H1 (cell line): ENCODE data around the gene R3HCC1L. TPM values are rescaled to one million over a fixed set of nuclear protein-coding genes. Genes with fewer than 3 reads are reported as not detected.

Experiments used
- CTCF ChIA-PET: fragments of 300-600 bp; sonication (Branson Sonifier 250); formaldehyde crosslinking; loops from one replicate; lab custom pipeline; 2021; ENCODE audit not compliant: partially characterized antibody; lab: Charles Lee
- POLR2A ChIA-PET: fragments of 300-600 bp; sonication (Branson Sonifier 250); formaldehyde crosslinking; loops from one replicate; lab custom pipeline; 2021; ENCODE audit warnings: inconsistent platforms; ENCODE audit not compliant: partially characterized antibody; lab: Charles Lee
- DNase-seq, 2 experiments: peaks; one replicate each; pipeline versions ENCODE4 v3.0.0 to v3.0.0-alpha.2; 2010 to 2022; ENCODE audit warnings: low spot score in 2 of 2, low read depth in 1 of 2, mixed read lengths in 1 of 2
- FAIRE-seq: peaks from 2 replicates; lab custom pipeline; 2011; peaks lifted over from hg19 to GRCh38; lab: Jason Lieb, UNC
- H2AFZ ChIP-seq: 2 replicates; pipeline ENCODE4 v1.8.1; 2012; ENCODE audit warnings: low read length, inconsistent platforms
- H2AK5ac ChIP-seq: 2 replicates; pipeline ENCODE4 v1.6.1; 2013; ENCODE audit warnings: low read depth, low read length
- H2BK120ac ChIP-seq: replicated peaks from 2 replicates; pipeline ENCODE3; 2013; ENCODE audit warnings: low read depth, low read length, inconsistent platforms
- H2BK12ac ChIP-seq: 2 replicates; pipeline ENCODE4 v1.6.1; 2013; ENCODE audit warnings: low read depth, low read length
- H2BK15ac ChIP-seq: 2 replicates; pipeline ENCODE4 v1.6.1; 2013; ENCODE audit warnings: low read length
- H2BK20ac ChIP-seq: 2 replicates; pipeline ENCODE4 v1.6.1; 2013; ENCODE audit warnings: low read length
- H2BK5ac ChIP-seq: 2 replicates; pipeline ENCODE4 v1.6.1; 2013; ENCODE audit warnings: low read depth, low read length
- H3K14ac ChIP-seq: 2 replicates; pipeline ENCODE4 v1.6.1; 2013; ENCODE audit warnings: inconsistent platforms; ENCODE audit not compliant: insufficient read length
- H3K18ac ChIP-seq: 2 replicates; pipeline ENCODE4 v1.6.1; 2013; ENCODE audit warnings: low read length; ENCODE audit errors: extremely low read depth
- H3K23ac ChIP-seq: 2 replicates; pipeline ENCODE4 v1.6.1; 2013; ENCODE audit warnings: inconsistent platforms; ENCODE audit not compliant: insufficient read length
- H3K23me2 ChIP-seq: 2 replicates; pipeline ENCODE4 v1.6.1; 2013; ENCODE audit warnings: low read depth, low read length
- H3K27ac ChIP-seq: 2 replicates; pipeline ENCODE4 v1.6.1; 2011; ENCODE audit warnings: low read depth, low read length, inconsistent platforms
- H3K27me3 ChIP-seq, 4 experiments: replicated peaks in 1 of 4; 1 replicate in 1 of 4; 2 replicates in 3 of 4; pipeline versions ENCODE4 v1.6.1 to v1.8.1; 2011 to 2013; ENCODE audit warnings: low read length in 3 of 4, mild to moderate bottlenecking in 3 of 4, inconsistent platforms in 2 of 4, mixed read lengths in 2 of 4, moderate library complexity in 1 of 4; ENCODE audit not compliant: control insufficient read depth in 3 of 4, insufficient read depth in 3 of 4; ENCODE audit errors: extremely low read depth in 1 of 4
- H3K36me3 ChIP-seq, 4 experiments: 2 replicates each; pipeline versions ENCODE4 v1.6.1 to v1.8.1; 2011 to 2013; ENCODE audit warnings: mild to moderate bottlenecking in 4 of 4, low read length in 3 of 4, moderate library complexity in 2 of 4, control low read depth in 1 of 4, inconsistent platforms in 1 of 4; ENCODE audit not compliant: insufficient read depth in 4 of 4, control insufficient read depth in 2 of 4
- H3K4ac ChIP-seq: replicated peaks from 2 replicates; pipeline ENCODE3; 2013; ENCODE audit warnings: low read length, low read depth, mixed read lengths, inconsistent platforms; ENCODE audit not compliant: insufficient read length
- H3K4me1 ChIP-seq, 4 experiments: replicated peaks in 1 of 4; 1 replicate in 1 of 4; 2 replicates in 3 of 4; pipeline versions ENCODE4 v1.6.1 to v1.8.1; 2011 to 2013; ENCODE audit warnings: low read length in 3 of 4, inconsistent platforms in 2 of 4, mixed read lengths in 1 of 4; ENCODE audit not compliant: insufficient read depth in 4 of 4, control insufficient read depth in 3 of 4
- H3K4me2 ChIP-seq, 2 experiments: 2 replicates each; pipeline versions ENCODE4 v1.6.1 to v1.8.1; 2011 to 2013; ENCODE audit warnings: low read depth in 2 of 2, low read length in 2 of 2, control low read depth in 1 of 2, inconsistent platforms in 1 of 2, mild to moderate bottlenecking in 1 of 2; ENCODE audit not compliant: insufficient read depth in 1 of 2
- H3K4me3 ChIP-seq, 4 experiments: fragments of 200-600, 300-600 bp in 1 of 4; sonication (generic), shearing (Covaris generic), sonication (Bioruptor Twin) in 1 of 4; 2 replicates each; pipeline versions ENCODE4 v1.5.1 to v1.8.1; 2011 to 2016; ENCODE audit warnings: low read length in 4 of 4, low read depth in 3 of 4, control low read depth in 2 of 4, inconsistent platforms in 2 of 4, mild to moderate bottlenecking in 2 of 4, mixed read lengths in 1 of 4, moderate library complexity in 1 of 4; ENCODE audit not compliant: insufficient read depth in 2 of 4; ENCODE audit errors: extremely low read depth in 1 of 4
- H3K56ac ChIP-seq: replicated peaks from 2 replicates; pipeline ENCODE3; 2013; ENCODE audit warnings: low read depth, mild to moderate bottlenecking, mixed read lengths, low read length, inconsistent platforms; ENCODE audit not compliant: insufficient read length
- H3K79me1 ChIP-seq: 2 replicates; pipeline ENCODE4 v1.6.1; 2013; ENCODE audit warnings: low read depth, low read length, control low read depth
- H3K79me2 ChIP-seq, 2 experiments: 2 replicates each; pipeline versions ENCODE4 v1.6.1 to v1.8.1; 2012 to 2013; ENCODE audit warnings: low read length in 2 of 2, mild to moderate bottlenecking in 2 of 2, inconsistent platforms in 1 of 2; ENCODE audit not compliant: insufficient read depth in 2 of 2, control insufficient read depth in 1 of 2
- H3K9ac ChIP-seq, 4 experiments: replicated peaks in 1 of 4; 1 replicate in 1 of 4; 2 replicates in 3 of 4; pipeline versions ENCODE4 v1.6.1 to v1.8.1; 2011 to 2013; ENCODE audit warnings: low read depth in 3 of 4, low read length in 3 of 4, control low read depth in 2 of 4, mild to moderate bottlenecking in 2 of 4, moderate library complexity in 2 of 4, inconsistent platforms in 1 of 4; ENCODE audit errors: extremely low read depth in 1 of 4
- H3K9me3 ChIP-seq, 2 experiments: 2 replicates each; pipeline versions ENCODE4 v1.6.1 to v1.8.1; 2012 to 2013; ENCODE audit warnings: mild to moderate bottlenecking in 2 of 2, moderate library complexity in 2 of 2, control low read depth in 1 of 2, inconsistent platforms in 1 of 2, low read depth in 1 of 2, low read length in 1 of 2, mixed read lengths in 1 of 2; ENCODE audit not compliant: insufficient read depth in 2 of 2
- H4K20me1 ChIP-seq, 2 experiments: replicated peaks in 1 of 2; 2 replicates each; pipeline versions ENCODE3 to v1.8.1; 2011 to 2013; ENCODE audit warnings: inconsistent platforms in 2 of 2, low read length in 2 of 2, mild to moderate bottlenecking in 1 of 2; ENCODE audit not compliant: insufficient read depth in 2 of 2, control insufficient read depth in 1 of 2
- H4K5ac ChIP-seq: 2 replicates; pipeline ENCODE4 v1.6.1; 2013; ENCODE audit warnings: low read length, low read depth, mixed read lengths, inconsistent platforms; ENCODE audit not compliant: insufficient read length
- H4K8ac ChIP-seq: 2 replicates; pipeline ENCODE4 v1.8.0; 2013; ENCODE audit warnings: mild to moderate bottlenecking, moderate library complexity, low read length, inconsistent platforms; ENCODE audit not compliant: insufficient read depth; ENCODE audit errors: extremely low read depth
- H4K91ac ChIP-seq: replicated peaks from 2 replicates; pipeline ENCODE3; 2013; ENCODE audit warnings: low read length, mixed read lengths, inconsistent platforms; ENCODE audit not compliant: insufficient read length
- BRCA1 ChIP-seq: IDR thresholded peaks from 2 replicates; pipeline ENCODE4 v1.6.1; 2012; ENCODE audit warnings: low read depth, low read length, improper control_type of control experiment
- CREB1 ChIP-seq: IDR thresholded peaks from 2 replicates; pipeline ENCODE4 v1.6.1; 2012; ENCODE audit warnings: inconsistent platforms
- CTBP2 ChIP-seq: IDR thresholded peaks from 2 replicates; pipeline ENCODE4 v1.7.0; 2011; ENCODE audit warnings: borderline replicate concordance, mild to moderate bottlenecking, moderate library complexity, mixed read lengths, low read length; ENCODE audit not compliant: insufficient read depth, insufficient read length
- EP300 ChIP-seq, 2 experiments: IDR thresholded peaks; 1 replicate in 1 of 2; 2 replicates in 1 of 2; pipeline ENCODE4 v1.6.1; 2011 to 2012; ENCODE audit warnings: low read depth in 2 of 2, low read length in 2 of 2, mild to moderate bottlenecking in 2 of 2, borderline replicate concordance in 1 of 2, inconsistent platforms in 1 of 2, moderate library complexity in 1 of 2
- GTF2F1 ChIP-seq: IDR thresholded peaks from 2 replicates; pipeline ENCODE4 v1.6.1; 2012; ENCODE audit warnings: low read depth, low read length, improper control_type of control experiment, borderline replicate concordance
- HDAC6 ChIP-seq: IDR thresholded peaks from one replicate; pipeline ENCODE4 v1.7.1; 2012; ENCODE audit warnings: low read depth, mild to moderate bottlenecking, inconsistent platforms, low read length, moderate library complexity
- JUN ChIP-seq: IDR thresholded peaks from 2 replicates; pipeline ENCODE4 v1.6.1; 2011; ENCODE audit warnings: low read depth, mild to moderate bottlenecking, improper control_type of control experiment, low read length
- NRF1 ChIP-seq: IDR thresholded peaks from 2 replicates; pipeline ENCODE4 v1.6.1; 2011; ENCODE audit warnings: mild to moderate bottlenecking, low read depth, low read length, improper control_type of control experiment
- POLR2A ChIP-seq, 2 experiments: IDR thresholded peaks; 1 replicate in 1 of 2; 2 replicates in 1 of 2; pipeline ENCODE4 v1.6.1; 2011; ENCODE audit warnings: low read depth in 2 of 2, low read length in 2 of 2, mild to moderate bottlenecking in 2 of 2; ENCODE audit errors: control extremely low read depth in 1 of 2
- SIX5 ChIP-seq: IDR thresholded peaks from 2 replicates; pipeline ENCODE4 v1.6.1; 2011; ENCODE audit warnings: mild to moderate bottlenecking, low read depth, low read length
- SUZ12 ChIP-seq: fragments of 200-600 bp; sonication (generic); IDR thresholded peaks from 2 replicates; pipeline ENCODE4 v1.6.1; 2012; ENCODE audit warnings: mild to moderate bottlenecking, inconsistent platforms, low read length, moderate library complexity, mixed read lengths
- TCF12 ChIP-seq: IDR thresholded peaks from 2 replicates; pipeline ENCODE4 v1.6.1; 2011; ENCODE audit warnings: low read depth, mild to moderate bottlenecking, low read length
- YY1 ChIP-seq: IDR thresholded peaks from 2 replicates; pipeline ENCODE4 v1.6.1; 2011; ENCODE audit warnings: low read depth, mild to moderate bottlenecking, low read length
- WGBS, 2 experiments: shearing (Covaris generic) in 1 of 2; methylation state at CpG; one replicate each; pipeline versions ENCODE4 v1.1.6 to v1.1.7; 2013 to 2015; ENCODE audit warnings: low lambda C conversion rate in 2 of 2, mixed read lengths in 2 of 2, inconsistent platforms in 1 of 2, low coverage in 1 of 2, missing lambda C conversion rate in 1 of 2; ENCODE audit not compliant: insufficient replicate concordance in 2 of 2, insufficient coverage in 1 of 2, insufficient read length in 1 of 2; ENCODE audit errors: extremely low coverage in 1 of 2, missing lambda C conversion rate in 1 of 2; 5-methylcytosine and 5-hydroxymethylcytosine counted together
- polyA plus RNA-seq, 7 experiments: library from polyadenylated mRNA; depleted of rRNA in 3 of 7; stranded (reverse) in 5 of 7; unstranded in 2 of 7; fragments of >200 nt in 5 of 7; fragments of 200-250 nt in 2 of 7; gene quantifications; 1 replicate in 5 of 7; 2 replicates in 1 of 7; 4 replicates in 1 of 7; pipeline versions ENCODE4 v1.2.1 to v1.2.3, GENCODE V29; 2011 to 2013; ENCODE audit warnings: missing spikeins in 2 of 7, mixed read lengths in 2 of 7
- total RNA-seq: library from RNA; stranded (reverse); fragmentation: NEBNext Ultra II Directional; extraction: Animal tissue kit (Norgen Biotek cat#: 25700); gene quantifications from 2 replicates; pipeline ENCODE4 v1.2.1, GENCODE V29; 2021

Gene R3HCC1L
- total and polyA plus RNA-seq, 2 of the 8 experiments (the other 6 are each of a cell fraction or from before 2014, with no cell fraction given): 6.9 to 13.9 TPM

GRCh38 chr10:98260350-98260749, 125.9 kb downstream of the R3HCC1L start:
- CTCF ChIA-PET: interaction anchor here (0.5 to 8.3 kb wide), 5 partner anchors 9 to 71 kb away, joined by 3 to 117 read pairs (median 6); no protein-coding TSS in a partner anchor
- H3K56ac ChIP-seq: no peak overlapping the region
- H3K27ac ChIP-seq: no peak overlapping the region; the same call in 1 of the 2 replicates
- no peak overlapping the region for H3K14ac ChIP-seq
- H4K91ac ChIP-seq: no peak overlapping the region
- no peaks in the 10 kb centered on the region for H3K9me3 ChIP-seq
- no peak overlapping the region for H3K4me2 ChIP-seq
- no peak overlapping the region for H2BK15ac ChIP-seq
- H3K4me3 ChIP-seq: no peak overlapping the region
- no peak overlapping the region for H2AFZ ChIP-seq
- H3K79me1 ChIP-seq: no peaks in the 10 kb centered on the region
- no peaks in the 10 kb centered on the region for H3K79me2 ChIP-seq
- no peaks in the 10 kb centered on the region for H3K36me3 ChIP-seq
- no peak overlapping the region for H3K4ac ChIP-seq
- DNase-seq: no peak
- no peaks in the 10 kb centered on the region for H3K23me2 ChIP-seq
- H3K18ac ChIP-seq: no peak overlapping the region
- H3K27me3 ChIP-seq: no peaks in the 10 kb centered on the region
- H3K9ac ChIP-seq: no peak overlapping the region
- peaks cover 0 to 2% of the 10 kb centered on the region in 2 experiments for H4K20me1 ChIP-seq
- H2AK5ac ChIP-seq: no peak overlapping the region
- H3K23ac ChIP-seq: no peak overlapping the region
- no peak overlapping the region for H2BK120ac ChIP-seq
- 81% methylated on average over 9 of the region's 9 CpGs; no CpG with 5 or more reads in 1 of the 2 experiments for WGBS, 2 experiments
- no peaks in the 10 kb centered on the region; a peak in 1 of 7 replicates for H3K4me1 ChIP-seq
- H2BK12ac ChIP-seq: no peak overlapping the region
- FAIRE-seq: no peak
- POLR2A ChIA-PET: interaction anchor here (0.6 kb wide), 1 partner anchor 45 kb away, joined by 5 read pairs; no protein-coding TSS in a partner anchor
- no peak overlapping the region for H2BK20ac ChIP-seq
- H2BK5ac ChIP-seq: 0 out of 2 replicates have a peak overlapping the region, but pooled peaks have one; percentile 35
- no peak overlapping the region for H4K5ac ChIP-seq
- H4K8ac ChIP-seq: no peak overlapping the region
- TF ChIP-seq BRCA1 (no peak), YY1 (no peak), CREB1 (no peak), EP300 (IDR thresholded peaks at IDR 0.05; ENCODE audit: borderline replicate concordance in 1 of 2, low read depth in 2 of 2, low read length in 2 of 2) (no peak), TCF12 (no peak), JUN (no peak), NRF1 (no peak), CTBP2 (no peak), POLR2A (IDR thresholded peaks at IDR 0.05; ENCODE audit: control extremely low read depth in 1 of 2, low read depth in 2 of 2, low read length in 2 of 2) (no peak), HDAC6 (no peak), GTF2F1 (no peak), SUZ12 (no peak), SIX5 (no peak)
